Body of pancreas (tissue), 4 donors: ENCODE results near the gene CAMK2G. TPM values are rescaled to one million over a fixed set of nuclear protein-coding genes. Genes with fewer than 3 reads are reported as not detected.

Experiments used
- ATAC-seq: fragments of 150-250 bp; one replicate; pipeline ENCODE4 v1.9.1; 2016
- DNase-seq, 4 donors: peaks; one replicate each; pipeline ENCODE4 v3.0.0-alpha.2; 2019
- H3K27ac ChIP-seq, 4 donors: fragments of 200-600 bp; sonication (generic); 1 replicate in 3 of 4; 2 replicates in 1 of 4; pipeline versions ENCODE4 v1.5.1 to v1.6.1; 2016 to 2019; ENCODE audit warnings: mild to moderate bottlenecking in 1 of 4, mixed read lengths in 1 of 4, moderate library complexity in 1 of 4
- H3K27me3 ChIP-seq, 2 donors: fragments of 200-600 bp; sonication (generic); one replicate each; pipeline ENCODE4 v1.6.0; 2016; ENCODE audit warnings: mild to moderate bottlenecking in 1 of 2
- H3K36me3 ChIP-seq, 2 donors: fragments of 200-600 bp; sonication (generic); replicated peaks in 1 of 2; 2 replicates each; pipeline ENCODE4 v1.5.1; 2016; ENCODE audit warnings: low read depth in 2 of 2; ENCODE audit not compliant: insufficient read depth in 1 of 2
- H3K4me1 ChIP-seq: fragments of 200-600 bp; sonication (generic); one replicate; pipeline ENCODE4 v1.6.0; 2016
- H3K4me3 ChIP-seq, 2 donors: fragments of 200-600 bp; sonication (generic); 1 replicate in 1 of 2; 2 replicates in 1 of 2; pipeline ENCODE4 v1.5.1; 2016 to 2019
- H3K9me3 ChIP-seq, 3 donors: fragments of 200-600 bp; sonication (generic); 1 replicate in 2 of 3; 2 replicates in 1 of 3; pipeline ENCODE4 v1.5.1; 2016
- CTCF ChIP-seq, 7 experiments: fragments of 450-650 bp in 4 of 7; fragments of 200-600 bp in 3 of 7; sonication (generic) in 3 of 7; IDR thresholded peaks; one replicate each; pipeline ENCODE4 v1.5.1; 2016 to 2019; ENCODE audit warnings: antibody characterized with exemption in 7 of 7
- POLR2A ChIP-seq, 3 donors: fragments of 450-650 bp; IDR thresholded peaks; one replicate each; pipeline ENCODE4 v1.6.1; 2016; ENCODE audit warnings: antibody characterized with exemption in 3 of 3, mild to moderate bottlenecking in 2 of 3
- WGBS, 2 donors: methylation state at CpG; one replicate each; pipeline ENCODE4 v1.1.5; 2017; 5-methylcytosine and 5-hydroxymethylcytosine counted together
- intact Hi-C: fragments of 100-400 bp; cut with DNase I; formaldehyde crosslinking; loops from one replicate; pipeline ENCODE4 v1.15.1; 2023
- total RNA-seq, 2 donors: library from RNA; depleted of rRNA; stranded (reverse); fragments of >200 nt; gene quantifications; one replicate each; pipeline ENCODE4 v1.1.0, GENCODE V29; 2016

The CAMK2G gene
- total RNA-seq, 2 donors from 2014 or later = 14.8 to 17.4 TPM

DNA sequence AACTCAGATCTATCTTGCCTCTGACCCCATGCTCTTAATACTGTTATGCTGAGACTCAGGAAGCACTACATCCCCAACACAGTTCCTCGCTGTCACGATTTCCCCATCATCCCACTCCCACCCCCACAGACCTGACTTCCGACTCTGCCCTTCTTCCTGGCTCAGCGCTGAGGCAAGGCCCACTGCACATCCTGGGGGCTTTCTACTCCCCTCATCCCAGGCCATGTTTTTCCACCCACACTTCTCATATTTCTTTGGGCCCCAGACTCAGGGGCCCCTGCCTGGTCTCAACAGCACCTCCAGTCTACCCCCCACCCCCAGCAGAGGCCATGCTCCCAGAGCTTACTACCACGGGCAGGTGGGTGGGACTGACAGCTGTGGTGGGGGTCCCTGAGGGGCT lies 55.3 kb downstream of the CAMK2G start:
- Histone ChIP-seq H3K27me3 (no peaks in the 10 kb centered on the region), H3K27ac (peak overlapping the region in 3 of 4 donors; percentile 59 to 78 (median 70)), H3K36me3 (no peaks in the 10 kb centered on the region), H3K4me3 (no peak overlapping the region), H3K4me1 (peaks cover 16% of the 10 kb centered on the region), H3K9me3 (no peaks in the 10 kb centered on the region)
- TF ChIP-seq POLR2A (IDR thresholded peaks at IDR 0.05) (no peak), CTCF (IDR thresholded peaks at IDR 0.05) (no peak)
- WGBS, 2 donors = 45 to 73% methylated on average over 4 to 5 of the region's 5 CpGs
- no peak for ATAC-seq
- DNase-seq = no peak
- intact Hi-C loops = no loop called here

- DNase-seq = no peak
- no peak overlapping the region for H3K27ac ChIP-seq
- ATAC-seq = no peak
- peaks cover 16% of the 10 kb centered on the region for H3K4me1 ChIP-seq
- no peaks in the 10 kb centered on the region for H3K9me3 ChIP-seq
- H3K4me3 ChIP-seq = no peak overlapping the region
- no peak for TF ChIP-seq CTCF (IDR thresholded peaks at IDR 0.05)
- no peak for TF ChIP-seq POLR2A (IDR thresholded peaks at IDR 0.05)
- no peaks in the 10 kb centered on the region for H3K27me3 ChIP-seq
- 89 to 96% methylated on average over 3 to 10 of the region's 10 CpGs for WGBS, 2 donors
- intact Hi-C loops = no loop called here
- no peaks in the 10 kb centered on the region for H3K36me3 ChIP-seq
Measured at GRCh38 chr10:73818402-73818801, 56.0 kb downstream of the CAMK2G start.

GRCh38 chr10:73817826-73818225 lies 56.5 kb downstream of the CAMK2G start:
- no peak for DNase-seq
- intact Hi-C loops = no loop called here
- Histone ChIP-seq H3K9me3 (no peaks in the 10 kb centered on the region), H3K4me1 (peaks cover 16% of the 10 kb centered on the region), H3K27me3 (no peaks in the 10 kb centered on the region), H3K27ac (no peak overlapping the region), H3K36me3 (no peaks in the 10 kb centered on the region), H3K4me3 (no peak overlapping the region)
- ATAC-seq = no peak
- 89 to 93% methylated on average over 4 to 5 of the region's 5 CpGs for WGBS, 2 donors
- TF ChIP-seq CTCF (IDR thresholded peaks at IDR 0.05) = no peak
- no peak for TF ChIP-seq POLR2A (IDR thresholded peaks at IDR 0.05)

DNA sequence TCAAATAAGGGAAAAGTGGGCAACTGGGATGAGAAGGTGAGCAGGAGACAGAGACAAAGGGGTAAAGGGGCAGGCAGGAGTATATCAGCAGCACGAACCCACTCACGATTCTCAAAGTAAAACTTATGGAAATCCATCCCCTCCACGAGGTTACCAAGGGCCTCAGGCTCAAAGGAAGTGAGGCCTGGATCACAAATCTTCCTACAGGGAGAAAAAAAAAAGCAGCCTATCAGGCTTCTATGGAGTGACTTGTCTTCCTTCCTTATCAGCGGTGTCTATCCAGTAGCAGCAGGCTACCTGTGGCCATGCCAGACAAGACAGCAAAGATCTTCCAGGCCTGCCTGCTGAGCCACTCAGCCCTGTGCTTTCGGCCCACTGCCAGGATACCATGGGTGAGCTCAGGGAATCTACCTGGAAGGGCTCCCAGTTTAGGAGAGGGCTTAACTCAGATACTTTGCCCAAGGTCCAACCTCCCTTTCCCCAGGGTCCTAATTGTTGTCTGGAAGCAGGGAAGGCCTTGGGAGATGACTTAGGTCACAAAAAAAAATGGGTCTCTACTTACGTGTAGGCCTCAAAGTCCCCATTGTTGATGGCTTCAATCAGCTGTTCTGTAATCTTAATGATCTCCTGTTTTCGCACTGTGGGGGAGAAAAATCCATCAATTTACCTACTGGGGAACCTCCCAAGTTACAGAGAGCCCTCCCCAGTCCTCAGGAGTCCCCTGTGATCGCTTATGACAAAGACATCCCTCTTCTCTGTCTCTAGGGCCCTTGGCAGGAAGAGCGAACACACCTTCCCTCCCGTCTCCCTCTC lies 57.2 kb downstream of the CAMK2G start:
- no peak for ATAC-seq
- intact Hi-C loops = no loop called here

More for the DNA sequence above, 57.2 kb downstream of the CAMK2G start:
- TF ChIP-seq CTCF (IDR thresholded peaks at IDR 0.05) (no peak), POLR2A (IDR thresholded peaks at IDR 0.05) (no peak)
- 85 to 97% methylated on average over 9 to 10 of the region's 10 CpGs for WGBS, 2 donors
- no peaks in the 10 kb centered on the region for H3K36me3 ChIP-seq
- peaks cover 16% of the 10 kb centered on the region for H3K4me1 ChIP-seq
- H3K9me3 ChIP-seq = no peaks in the 10 kb centered on the region
- no peak overlapping the region for H3K4me3 ChIP-seq
- H3K27me3 ChIP-seq = no peaks in the 10 kb centered on the region
- no peak for DNase-seq
- peak overlapping the region in 1 of 4 donors; percentile 33 for H3K27ac ChIP-seq
